Natural killer cell (primary cell): ENCODE results near the gene TACR2. TPM values are rescaled to one million over a fixed set of nuclear protein-coding genes. Genes with fewer than 3 reads are reported as not detected.

Experiments
- ATAC-seq, 3 donors: fragments of 150-1000 bp in 2 of 3; fragments of 200-7000 bp in 1 of 3; cut with Tn5 transposase; 1 replicate in 1 of 3; 2 replicates in 2 of 3; pipeline ENCODE4 v1.10.0; 2021; ENCODE audit warnings: mild to moderate bottlenecking in 2 of 3, moderate library complexity in 2 of 3
- DNase-seq, 2 donors: peaks; one replicate each; pipeline versions ENCODE4 v3.0.0 to v3.0.0-alpha.2; 2013 to 2021; ENCODE audit warnings: mixed read lengths in 1 of 2
- H3K27ac ChIP-seq: one replicate; pipeline ENCODE4 v1.5.1; 2013; ENCODE audit warnings: mild to moderate bottlenecking, low read length
- H3K27me3 ChIP-seq: one replicate; pipeline ENCODE4 v1.6.1; 2013; ENCODE audit warnings: low read length; ENCODE audit not compliant: control insufficient read depth, insufficient read depth
- H3K36me3 ChIP-seq: one replicate; pipeline ENCODE4 v1.6.1; 2013; ENCODE audit warnings: low read length; ENCODE audit not compliant: control insufficient read depth, insufficient read depth
- H3K4me1 ChIP-seq: one replicate; pipeline ENCODE4 v1.6.1; 2013; ENCODE audit warnings: low read length; ENCODE audit not compliant: control insufficient read depth, insufficient read depth
- H3K4me3 ChIP-seq: one replicate; pipeline ENCODE4 v1.5.1; 2013; ENCODE audit warnings: low read length
- H3K9me3 ChIP-seq: one replicate; pipeline ENCODE4 v1.6.1; 2013; ENCODE audit warnings: low read length; ENCODE audit not compliant: control insufficient read depth, insufficient read depth
- H3K27ac Mint-ChIP-seq, 2 donors: one replicate each; pipeline ENCODE4 v1.8.0; 2022; ENCODE audit warnings: mild to moderate bottlenecking in 2 of 2, mixed read lengths in 2 of 2, moderate library complexity in 1 of 2
- H3K27me3 Mint-ChIP-seq, 2 donors: one replicate each; pipeline ENCODE4 v1.8.0; 2022; ENCODE audit warnings: low read depth in 2 of 2, mixed read lengths in 2 of 2
- H3K36me3 Mint-ChIP-seq: one replicate; pipeline ENCODE4 v1.8.0; 2022; ENCODE audit warnings: mixed read lengths
- H3K4me1 Mint-ChIP-seq, 2 donors: one replicate each; pipeline ENCODE4 v1.8.0; 2022; ENCODE audit warnings: mixed read lengths in 2 of 2
- H3K4me3 Mint-ChIP-seq: one replicate; pipeline ENCODE4 v1.8.0; 2022; ENCODE audit warnings: mild to moderate bottlenecking, moderate library complexity, mixed read lengths
- H3K9me3 Mint-ChIP-seq, 2 donors: one replicate each; pipeline ENCODE4 v1.8.0; 2022; ENCODE audit warnings: mixed read lengths in 2 of 2
- WGBS: methylation state at CpG from one replicate; pipeline ENCODE4 v1.1.7; 2013; ENCODE audit warnings: missing lambda C conversion rate; ENCODE audit not compliant: insufficient coverage; 5-methylcytosine and 5-hydroxymethylcytosine counted together
- intact Hi-C: fragments of 100-400 bp; cut with micrococcal nuclease; formaldehyde crosslinking; loops from one replicate; pipeline ENCODE4 v1.14.2; 2022
- total RNA-seq, 4 donors: library from RNA; stranded (reverse); fragments of 120-200 nt in 1 of 4; gene quantifications; one replicate each; pipeline versions ENCODE4 v1.2.3 to v1.2.4, GENCODE V29; 2013 to 2022
- TF ChIP-seq, protein P1 (sequence below): fragments of 200-600 bp; IDR thresholded peaks from one replicate; pipeline ENCODE4 v1.8.0; 2022; ENCODE audit warnings: antibody characterized with exemption

TACR2 gene
- total RNA-seq, 3 donors from 2014 or later (not counting 1 experiment from before 2014, with no cell fraction given): not detected

DNA sequence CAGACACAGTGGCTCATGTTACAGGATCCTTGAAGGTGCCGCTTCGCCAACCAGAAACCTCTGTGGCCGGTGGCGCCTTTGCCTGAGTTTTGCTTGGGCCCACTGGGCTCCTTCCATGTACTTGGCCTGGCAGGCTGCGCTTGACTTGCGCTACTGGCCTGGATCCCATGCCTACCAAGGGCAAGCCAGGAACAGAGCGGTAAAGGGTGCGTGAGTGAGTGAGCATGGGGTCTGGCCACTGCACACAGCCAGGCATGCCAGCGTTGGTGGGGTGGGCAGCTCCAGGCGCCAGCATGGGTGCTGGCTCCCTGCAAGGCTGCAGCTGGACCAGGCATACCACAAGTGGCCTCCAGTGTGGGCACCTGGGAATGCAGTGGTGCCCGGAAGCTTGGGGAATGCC, 18.2 kb upstream of the TACR2 start:
- TF ChIP-seq, protein P1, sequence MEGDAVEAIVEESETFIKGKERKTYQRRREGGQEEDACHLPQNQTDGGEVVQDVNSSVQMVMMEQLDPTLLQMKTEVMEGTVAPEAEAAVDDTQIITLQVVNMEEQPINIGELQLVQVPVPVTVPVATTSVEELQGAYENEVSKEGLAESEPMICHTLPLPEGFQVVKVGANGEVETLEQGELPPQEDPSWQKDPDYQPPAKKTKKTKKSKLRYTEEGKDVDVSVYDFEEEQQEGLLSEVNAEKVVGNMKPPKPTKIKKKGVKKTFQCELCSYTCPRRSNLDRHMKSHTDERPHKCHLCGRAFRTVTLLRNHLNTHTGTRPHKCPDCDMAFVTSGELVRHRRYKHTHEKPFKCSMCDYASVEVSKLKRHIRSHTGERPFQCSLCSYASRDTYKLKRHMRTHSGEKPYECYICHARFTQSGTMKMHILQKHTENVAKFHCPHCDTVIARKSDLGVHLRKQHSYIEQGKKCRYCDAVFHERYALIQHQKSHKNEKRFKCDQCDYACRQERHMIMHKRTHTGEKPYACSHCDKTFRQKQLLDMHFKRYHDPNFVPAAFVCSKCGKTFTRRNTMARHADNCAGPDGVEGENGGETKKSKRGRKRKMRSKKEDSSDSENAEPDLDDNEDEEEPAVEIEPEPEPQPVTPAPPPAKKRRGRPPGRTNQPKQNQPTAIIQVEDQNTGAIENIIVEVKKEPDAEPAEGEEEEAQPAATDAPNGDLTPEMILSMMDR: no peak
- WGBS: 96% methylated on average over 11 of the region's 11 CpGs
- Mint-ChIP-seq H3K9me3 (no peaks in the 10 kb centered on the region), H3K27ac (no peak overlapping the region), H3K4me3 (no peak overlapping the region), H3K27me3 (peaks cover 9 to 38% of the 10 kb centered on the region in 2 donors), H3K36me3 (no peaks in the 10 kb centered on the region), H3K4me1 (no peaks in the 10 kb centered on the region)
- ATAC-seq: no peak
- H3K9me3 ChIP-seq: no peaks in the 10 kb centered on the region
- intact Hi-C loops: no loop called here
- no peaks in the 10 kb centered on the region for H3K36me3 ChIP-seq
- no peak overlapping the region for H3K27ac ChIP-seq
- H3K4me3 ChIP-seq: no peak overlapping the region
- H3K27me3 ChIP-seq: no peaks in the 10 kb centered on the region
- DNase-seq: no peak
- peaks cover 4% of the 10 kb centered on the region for H3K4me1 ChIP-seq

DNA sequence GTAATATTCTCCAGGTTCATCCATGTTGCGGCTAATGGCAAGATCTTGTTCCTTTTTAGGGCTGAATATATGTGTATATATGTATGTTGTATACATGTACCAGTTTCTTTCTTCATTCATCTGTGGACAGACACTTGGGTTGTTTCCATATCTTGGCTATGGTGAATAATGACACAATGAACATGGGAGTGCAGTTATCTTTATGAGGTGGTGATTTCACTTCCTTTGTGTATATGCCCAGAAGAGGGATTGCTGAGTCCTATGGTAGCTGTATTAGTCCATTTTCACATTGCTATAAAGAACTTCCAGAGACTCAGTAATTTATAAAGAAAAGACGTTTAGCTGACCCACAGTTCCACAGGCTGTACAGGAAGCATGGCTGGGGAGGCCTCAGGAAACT, 17.5 kb upstream of the TACR2 start:
- DNase-seq (no peak), ATAC-seq (no peak)
- H3K9me3 ChIP-seq: no peaks in the 10 kb centered on the region
- no peaks in the 10 kb centered on the region for H3K9me3 Mint-ChIP-seq
- peaks cover 6 to 38% of the 10 kb centered on the region in 2 donors for H3K27me3 Mint-ChIP-seq
- H3K4me3 Mint-ChIP-seq: no peak overlapping the region
- no peaks in the 10 kb centered on the region for H3K27me3 ChIP-seq
- intact Hi-C loops: no loop called here
- H3K36me3 ChIP-seq: no peaks in the 10 kb centered on the region
- peaks cover under 1% of the 10 kb centered on the region for H3K4me1 ChIP-seq
- no peak overlapping the region for H3K27ac ChIP-seq
- no peak overlapping the region for H3K4me3 ChIP-seq
- no peaks in the 10 kb centered on the region for H3K4me1 Mint-ChIP-seq
- WGBS: 93% methylated on average over 2 of the region's 2 CpGs
- no peaks in the 10 kb centered on the region for H3K36me3 Mint-ChIP-seq
- H3K27ac Mint-ChIP-seq: no peak overlapping the region
- TF ChIP-seq, protein P1: no peak

DNA sequence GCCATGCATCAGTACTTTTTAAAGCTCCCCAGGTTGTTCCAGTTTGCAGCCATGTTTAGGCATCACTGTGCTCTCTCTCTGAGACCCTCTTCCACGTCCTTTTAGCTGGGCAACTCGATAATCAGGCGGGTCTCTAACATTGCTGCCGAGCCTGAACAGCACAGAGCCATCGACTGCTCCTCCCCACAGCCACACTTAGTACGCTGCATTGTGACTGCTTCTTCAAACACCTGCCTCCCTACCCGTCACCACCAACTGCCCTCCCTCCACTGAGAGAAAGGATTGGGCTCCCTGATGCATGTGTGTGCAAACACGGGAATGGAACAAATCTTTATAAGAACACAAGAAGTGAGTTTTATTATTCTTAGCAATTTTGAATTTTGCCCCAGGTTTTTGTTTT, 11.4 kb upstream of the TACR2 start:
- ATAC-seq: peak in 1 of 3 donors; percentile 30
- Mint-ChIP-seq H3K27me3 (peaks cover 3 to 14% of the 10 kb centered on the region in 2 donors), H3K9me3 (no peaks in the 10 kb centered on the region), H3K27ac (peak overlapping the region in 1 of 2 donors; percentile 8), H3K4me1 (peaks cover 0 to 16% of the 10 kb centered on the region in 2 donors), H3K4me3 (no peak overlapping the region), H3K36me3 (no peaks in the 10 kb centered on the region)
- intact Hi-C loops: no loop called here
- DNase-seq: no peak
- no peak overlapping the region for H3K4me3 ChIP-seq
- 80% methylated on average over 7 of the region's 8 CpGs for WGBS
- peaks cover 15% of the 10 kb centered on the region for H3K4me1 ChIP-seq
- TF ChIP-seq, protein P1: no peak
- no peaks in the 10 kb centered on the region for H3K27me3 ChIP-seq
- no peaks in the 10 kb centered on the region for H3K9me3 ChIP-seq
- no peaks in the 10 kb centered on the region for H3K36me3 ChIP-seq
- H3K27ac ChIP-seq: no peak overlapping the region

DNA sequence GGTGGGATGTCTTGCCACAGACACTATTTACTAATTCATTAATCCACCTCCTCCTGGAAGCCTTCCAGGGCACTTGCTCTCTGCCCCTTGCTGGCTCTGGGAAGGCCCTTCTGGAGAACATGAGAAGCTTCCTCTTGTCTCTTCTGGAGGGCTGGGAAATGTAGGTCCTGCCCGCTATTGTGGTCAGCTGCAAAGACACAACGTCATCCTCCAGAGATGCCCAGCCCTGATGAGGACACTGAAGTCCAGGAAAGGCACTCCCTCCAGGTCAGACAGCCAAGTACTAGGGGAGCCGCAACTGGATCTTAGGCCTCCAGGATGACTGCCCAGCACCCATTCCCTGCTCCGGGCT, 9.6 kb upstream of the TACR2 start:
- Mint-ChIP-seq H3K27me3 (peaks cover 0 to 9% of the 10 kb centered on the region in 2 donors), H3K4me3 (no peak overlapping the region), H3K9me3 (no peaks in the 10 kb centered on the region), H3K27ac (no peak overlapping the region), H3K36me3 (no peaks in the 10 kb centered on the region), H3K4me1 (peaks cover 0 to 16% of the 10 kb centered on the region in 2 donors)
- Histone ChIP-seq H3K4me3 (no peak overlapping the region), H3K36me3 (no peaks in the 10 kb centered on the region), H3K27ac (peak overlapping the region; percentile 5), H3K4me1 (peaks cover 15% of the 10 kb centered on the region), H3K9me3 (no peaks in the 10 kb centered on the region), H3K27me3 (no peaks in the 10 kb centered on the region)
- TF ChIP-seq, protein P1: no peak
- no peak for DNase-seq
- WGBS: 94% methylated on average over 4 of the region's 4 CpGs
- intact Hi-C loops: no loop called here
- no peak for ATAC-seq
